Mesenchymal stem cell (in vitro differentiated cells and primary cell): ENCODE data around the gene ZNF407.

Experiments
- DNase-seq: peaks from one replicate; pipeline ENCODE4 v3.0.0-alpha.2; 2013
- H2AFZ ChIP-seq: one replicate; pipeline ENCODE4 v1.6.1; 2013; ENCODE audit warnings: low read depth, mild to moderate bottlenecking, control low read depth, inconsistent platforms, low read length, moderate library complexity
- H2AK5ac ChIP-seq: 2 replicates; pipeline ENCODE4 v1.6.1; 2013; ENCODE audit warnings: low read length, moderate library complexity, mild to moderate bottlenecking, inconsistent platforms; ENCODE audit not compliant: severe bottlenecking
- H2BK120ac ChIP-seq: one replicate; pipeline ENCODE4 v1.6.1; 2013; ENCODE audit warnings: low read depth, mild to moderate bottlenecking, inconsistent platforms, low read length, moderate library complexity
- H2BK12ac ChIP-seq, 2 experiments: one replicate each; pipeline ENCODE4 v1.6.1; 2013; ENCODE audit warnings: inconsistent platforms in 2 of 2, low read length in 2 of 2, mild to moderate bottlenecking in 2 of 2, moderate library complexity in 2 of 2, control low read depth in 1 of 2
- H2BK15ac ChIP-seq: one replicate; pipeline ENCODE4 v1.6.1; 2013; ENCODE audit warnings: mild to moderate bottlenecking, low read depth, inconsistent platforms; ENCODE audit not compliant: poor library complexity, severe bottlenecking
- H2BK5ac ChIP-seq: 2 replicates; pipeline ENCODE4 v1.6.1; 2013; ENCODE audit warnings: low read depth, mild to moderate bottlenecking, low read length, control low read depth, inconsistent platforms; ENCODE audit not compliant: poor library complexity, severe bottlenecking
- H3K14ac ChIP-seq, 2 experiments: one replicate each; pipeline ENCODE4 v1.6.1; 2013; ENCODE audit warnings: inconsistent platforms in 2 of 2, low read length in 2 of 2, control low read depth in 1 of 2, mild to moderate bottlenecking in 1 of 2, moderate library complexity in 1 of 2
- H3K18ac ChIP-seq, 2 experiments: one replicate each; pipeline ENCODE4 v1.6.1; 2013; ENCODE audit warnings: inconsistent platforms in 2 of 2, low read length in 2 of 2, control low read depth in 1 of 2, low read depth in 1 of 2, mild to moderate bottlenecking in 1 of 2
- H3K23ac ChIP-seq, 2 experiments: one replicate each; pipeline ENCODE4 v1.6.1; 2013; ENCODE audit warnings: inconsistent platforms in 2 of 2, low read length in 2 of 2, mild to moderate bottlenecking in 2 of 2, moderate library complexity in 2 of 2, control low read depth in 1 of 2
- H3K27ac ChIP-seq: 2 replicates; pipeline ENCODE4 v1.5.1; 2013; ENCODE audit warnings: mild to moderate bottlenecking, moderate library complexity, low read length, control low read depth, inconsistent platforms; ENCODE audit not compliant: poor library complexity, severe bottlenecking
- H3K27me3 ChIP-seq, 2 experiments: 2 replicates each; pipeline versions ENCODE4 v1.6.1 to v1.7.0; 2013; ENCODE audit warnings: low read length in 2 of 2, mild to moderate bottlenecking in 2 of 2, moderate library complexity in 2 of 2, control low read depth in 1 of 2, inconsistent platforms in 1 of 2; ENCODE audit not compliant: control insufficient read depth in 1 of 2, insufficient read depth in 1 of 2
- H3K36me3 ChIP-seq, 2 experiments: 2 replicates each; pipeline versions ENCODE4 v1.6.1 to v1.7.0; 2013; ENCODE audit warnings: low read length in 2 of 2, control low read depth in 1 of 2, inconsistent platforms in 1 of 2, low read depth in 1 of 2, mild to moderate bottlenecking in 1 of 2; ENCODE audit not compliant: insufficient read depth in 2 of 2, control insufficient read depth in 1 of 2
- H3K4ac ChIP-seq, 2 experiments: one replicate each; pipeline ENCODE4 v1.6.1; 2013; ENCODE audit warnings: inconsistent platforms in 2 of 2, low read length in 2 of 2, mild to moderate bottlenecking in 2 of 2, moderate library complexity in 2 of 2, control low read depth in 1 of 2, low read depth in 1 of 2
- H3K4me1 ChIP-seq: 2 replicates; pipeline ENCODE4 v1.6.1; 2013; ENCODE audit warnings: low read depth, low read length, control low read depth; ENCODE audit not compliant: control insufficient read depth, insufficient read depth
- H3K4me2 ChIP-seq: 2 replicates; pipeline ENCODE4 v1.6.1; 2013; ENCODE audit warnings: low read length, mild to moderate bottlenecking, inconsistent platforms; ENCODE audit not compliant: poor library complexity, severe bottlenecking
- H3K4me3 ChIP-seq, 2 experiments: 2 replicates each; pipeline versions ENCODE4 v1.5.1 to v1.7.0; 2013; ENCODE audit warnings: low read length in 2 of 2, mild to moderate bottlenecking in 2 of 2, control low read depth in 1 of 2, low read depth in 1 of 2; ENCODE audit not compliant: insufficient read depth in 1 of 2
- H3K79me1 ChIP-seq: replicated peaks from 2 replicates; pipeline ENCODE4 v1.6.1; 2013; ENCODE audit warnings: mild to moderate bottlenecking, control low read depth, low read length, inconsistent platforms; ENCODE audit not compliant: poor library complexity, severe bottlenecking
- H3K9ac ChIP-seq: 2 replicates; pipeline ENCODE4 v1.7.0; 2013; ENCODE audit warnings: mild to moderate bottlenecking, low read length, moderate library complexity
- H3K9me3 ChIP-seq: 2 replicates; pipeline ENCODE4 v1.7.0; 2013; ENCODE audit warnings: mild to moderate bottlenecking, low read length; ENCODE audit not compliant: control insufficient read depth
- H4K8ac ChIP-seq: one replicate; pipeline ENCODE4 v1.6.1; 2013; ENCODE audit warnings: inconsistent platforms, mild to moderate bottlenecking, low read length, moderate library complexity
- H4K91ac ChIP-seq: one replicate; pipeline ENCODE4 v1.6.1; 2013; ENCODE audit warnings: mild to moderate bottlenecking, low read length, inconsistent platforms
- WGBS: methylation state at CpG from one replicate; pipeline ENCODE4 v1.1.7; 2013; ENCODE audit warnings: mixed read lengths; 5-methylcytosine and 5-hydroxymethylcytosine counted together

ZNF407 gene

GRCh38 chr18:75088021-75088506 lies 490.4 kb downstream of the ZNF407 start:
- no peak for DNase-seq
- 86% methylated on average over 8 of the region's 8 CpGs for WGBS
- no peak overlapping the region for H2BK15ac ChIP-seq
- H2BK120ac ChIP-seq = no peak overlapping the region
- no peak overlapping the region for H3K14ac ChIP-seq
- no peak overlapping the region for H2AFZ ChIP-seq
- H3K4me1 ChIP-seq = peaks cover 2% of the 10 kb centered on the region
- peaks cover 3% of the 10 kb centered on the region for H3K9me3 ChIP-seq
- H3K4ac ChIP-seq = no peak overlapping the region
- H2AK5ac ChIP-seq = no peak overlapping the region
- no peak overlapping the region for H4K8ac ChIP-seq
- no peak overlapping the region for H2BK12ac ChIP-seq
- no peaks in the 10 kb centered on the region for H3K27me3 ChIP-seq
- no peak overlapping the region for H2BK5ac ChIP-seq
- no peak overlapping the region for H3K9ac ChIP-seq
- no peak overlapping the region for H4K91ac ChIP-seq
- no peak overlapping the region for H3K18ac ChIP-seq
- H3K79me1 ChIP-seq = no peaks in the 10 kb centered on the region
- H3K23ac ChIP-seq = no peak overlapping the region
- H3K27ac ChIP-seq = no peak overlapping the region
- no peak overlapping the region for H3K4me3 ChIP-seq
- H3K4me2 ChIP-seq = no peak overlapping the region
- no peaks in the 10 kb centered on the region for H3K36me3 ChIP-seq

DNA sequence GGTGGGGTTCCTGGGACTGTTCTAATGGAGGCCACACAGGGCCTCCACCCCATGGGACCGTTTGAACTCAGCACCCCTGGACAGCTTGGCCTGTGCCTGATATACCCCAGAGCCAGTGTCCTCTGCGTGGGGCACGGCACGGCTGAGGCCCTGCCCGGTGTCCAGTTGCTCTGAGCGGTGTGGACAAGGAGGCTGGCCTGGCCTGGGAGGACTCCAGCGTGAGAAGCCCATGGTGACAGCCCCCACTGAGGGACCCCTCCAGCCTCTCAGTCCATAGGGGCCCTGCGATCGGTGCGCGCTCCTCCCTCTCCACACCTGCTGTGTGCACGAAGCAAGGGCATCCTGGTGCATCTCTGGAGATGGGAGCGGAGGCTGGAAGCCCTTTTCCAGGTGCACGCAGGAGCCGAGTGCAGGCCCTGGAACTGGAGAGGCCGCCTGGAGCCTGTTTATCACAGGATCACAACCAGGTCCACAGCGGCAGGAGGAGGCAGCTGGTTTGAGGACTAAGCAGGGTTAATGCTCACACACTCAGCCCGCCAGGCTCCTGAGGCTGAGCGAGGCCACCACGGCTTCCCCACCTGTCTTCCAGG lies 491.0 kb downstream of the ZNF407 start:
- Histone ChIP-seq H3K18ac (no peak overlapping the region), H3K9ac (no peak overlapping the region), H3K36me3 (no peaks in the 10 kb centered on the region), H3K79me1 (no peaks in the 10 kb centered on the region), H2BK15ac (no peak overlapping the region), H2BK12ac (no peak overlapping the region), H4K91ac (no peak overlapping the region), H4K8ac (no peak overlapping the region), H2BK5ac (no peak overlapping the region), H2AFZ (no peak overlapping the region), H3K27ac (no peak overlapping the region), H2BK120ac (no peak overlapping the region), H3K4me3 (no peak overlapping the region), H3K4ac (no peak overlapping the region), H3K14ac (peak overlapping the region in 1 of 2 experiments; percentile 56), H3K27me3 (no peaks in the 10 kb centered on the region), H2AK5ac (no peak overlapping the region), H3K4me2 (no peak overlapping the region), H3K23ac (no peak overlapping the region), H3K9me3 (no peaks in the 10 kb centered on the region), H3K4me1 (peaks cover 2% of the 10 kb centered on the region)
- no peak for DNase-seq
- WGBS = 92% methylated on average over 20 of the region's 20 CpGs

GRCh38 chr18:75089748-75090327 lies 492.2 kb downstream of the ZNF407 start:
- no peak overlapping the region for H2BK15ac ChIP-seq
- 89% methylated on average over 28 of the region's 31 CpGs for WGBS
- no peak overlapping the region for H2BK120ac ChIP-seq
- no peak overlapping the region for H3K18ac ChIP-seq
- H3K9ac ChIP-seq = no peak overlapping the region
- no peak overlapping the region for H3K23ac ChIP-seq
- H3K27me3 ChIP-seq = no peaks in the 10 kb centered on the region
- no peaks in the 10 kb centered on the region for H3K9me3 ChIP-seq
- H2AFZ ChIP-seq = no peak overlapping the region
- H4K91ac ChIP-seq = no peak overlapping the region
- H2BK5ac ChIP-seq = no peak overlapping the region
- H3K79me1 ChIP-seq = no peaks in the 10 kb centered on the region
- H2AK5ac ChIP-seq = no peak overlapping the region
- H3K4me1 ChIP-seq = peaks cover 2% of the 10 kb centered on the region
- no peak overlapping the region for H3K4ac ChIP-seq
- DNase-seq = no peak
- no peak overlapping the region for H4K8ac ChIP-seq
- H3K4me3 ChIP-seq = no peak overlapping the region
- no peak overlapping the region for H3K4me2 ChIP-seq
- no peaks in the 10 kb centered on the region for H3K36me3 ChIP-seq
- H3K27ac ChIP-seq = no peak overlapping the region
- peak overlapping the region in 1 of 2 experiments; percentile 7 for H3K14ac ChIP-seq
- H2BK12ac ChIP-seq = no peak overlapping the region

GRCh38 chr18:75090336-75090735 lies 492.7 kb downstream of the ZNF407 start:
- H3K9me3 ChIP-seq = no peaks in the 10 kb centered on the region
- H3K27ac ChIP-seq = no peak overlapping the region
- 96% methylated on average over 22 of the region's 22 CpGs for WGBS
- no peak overlapping the region for H3K18ac ChIP-seq
- no peaks in the 10 kb centered on the region for H3K27me3 ChIP-seq
- H3K4me3 ChIP-seq = no peak overlapping the region
- DNase-seq = no peak
- peaks cover 2% of the 10 kb centered on the region for H3K4me1 ChIP-seq
- no peak overlapping the region for H2BK12ac ChIP-seq
- no peak overlapping the region for H3K4ac ChIP-seq
- H3K9ac ChIP-seq = no peak overlapping the region
- no peak overlapping the region for H2BK120ac ChIP-seq
- H3K23ac ChIP-seq = no peak overlapping the region
- H3K14ac ChIP-seq = peak overlapping the region in 1 of 2 experiments; percentile 7
- no peak overlapping the region for H2BK15ac ChIP-seq
- H3K79me1 ChIP-seq = no peaks in the 10 kb centered on the region
- H2AK5ac ChIP-seq = no peak overlapping the region
- H3K36me3 ChIP-seq = no peaks in the 10 kb centered on the region
- H3K4me2 ChIP-seq = no peak overlapping the region
- no peak overlapping the region for H4K91ac ChIP-seq
- no peak overlapping the region for H4K8ac ChIP-seq
- no peak overlapping the region for H2AFZ ChIP-seq
- no peak overlapping the region for H2BK5ac ChIP-seq
